NCI-H82 treated with DMSO at 0.1 percent for 48 hours (cell line): ENCODE results near the gene USF2.
A peak's percentile ranks its signal among the peaks of the same experiment; 100 is the strongest.
"Not testable (repeated sequence)": the region's sequence is repeated elsewhere in the genome, so short reads cannot be mapped to it uniquely, and the experiment has no call there.

Source experiments
- DNase-seq: peaks from one replicate; lab custom pipeline; 2025; ENCODE audit not compliant: unreplicated experiment; lab: John Stamatoyannopoulos, UW

USF2 gene, protein sequence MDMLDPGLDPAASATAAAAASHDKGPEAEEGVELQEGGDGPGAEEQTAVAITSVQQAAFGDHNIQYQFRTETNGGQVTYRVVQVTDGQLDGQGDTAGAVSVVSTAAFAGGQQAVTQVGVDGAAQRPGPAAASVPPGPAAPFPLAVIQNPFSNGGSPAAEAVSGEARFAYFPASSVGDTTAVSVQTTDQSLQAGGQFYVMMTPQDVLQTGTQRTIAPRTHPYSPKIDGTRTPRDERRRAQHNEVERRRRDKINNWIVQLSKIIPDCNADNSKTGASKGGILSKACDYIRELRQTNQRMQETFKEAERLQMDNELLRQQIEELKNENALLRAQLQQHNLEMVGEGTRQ

DNA sequence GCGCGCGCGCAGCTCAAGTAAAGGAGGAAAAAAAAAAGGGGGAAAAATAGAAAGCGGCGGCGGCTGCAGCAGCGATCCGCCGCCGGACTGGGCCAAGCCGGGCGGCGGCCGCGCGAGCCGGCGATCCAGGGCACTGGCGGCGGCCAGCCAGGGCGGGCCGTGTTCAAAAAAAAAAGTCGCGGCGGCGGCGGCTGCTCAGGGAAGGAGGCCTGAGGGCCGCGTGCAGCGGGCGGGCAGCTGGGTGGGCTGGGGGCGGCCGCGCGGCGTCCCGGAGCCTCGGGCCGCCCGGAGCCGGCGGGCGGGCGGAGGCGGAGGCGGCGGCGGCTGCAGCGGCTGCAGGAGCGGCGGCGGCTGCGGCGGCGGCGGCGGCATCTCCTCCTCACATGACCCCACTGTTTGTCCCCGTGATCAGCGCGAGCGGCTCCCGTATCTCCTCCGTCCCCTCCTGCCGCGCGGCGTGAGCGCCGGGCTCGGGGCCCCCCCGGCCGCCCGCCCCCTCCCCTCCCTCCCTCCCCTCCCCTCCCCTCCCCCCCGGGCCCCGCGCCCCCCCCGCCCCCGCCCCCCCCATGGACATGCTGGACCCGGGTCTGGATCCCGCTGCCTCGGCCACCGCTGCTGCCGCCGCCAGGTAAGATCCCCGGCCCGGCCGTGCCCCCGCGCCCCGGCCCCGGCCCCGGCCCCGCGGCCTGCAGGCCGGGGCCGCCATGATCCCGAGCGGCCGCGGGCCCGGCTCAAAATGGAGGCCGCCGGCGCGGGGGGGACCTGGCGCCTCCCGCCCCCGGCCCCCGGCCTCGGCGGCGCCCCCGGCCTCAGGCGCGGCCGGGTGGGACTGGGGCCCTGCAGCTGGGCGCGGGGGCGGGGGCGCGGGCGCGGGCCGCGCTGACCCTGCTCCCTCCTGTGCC is at the start of gene USF2:
TSS of gene USF2 (plus strand) at position 427 of the 902 bp plus-strand sequence. CDS start at position 567, 140 bp downstream.
- DNase-seq, result no peak

DNA sequence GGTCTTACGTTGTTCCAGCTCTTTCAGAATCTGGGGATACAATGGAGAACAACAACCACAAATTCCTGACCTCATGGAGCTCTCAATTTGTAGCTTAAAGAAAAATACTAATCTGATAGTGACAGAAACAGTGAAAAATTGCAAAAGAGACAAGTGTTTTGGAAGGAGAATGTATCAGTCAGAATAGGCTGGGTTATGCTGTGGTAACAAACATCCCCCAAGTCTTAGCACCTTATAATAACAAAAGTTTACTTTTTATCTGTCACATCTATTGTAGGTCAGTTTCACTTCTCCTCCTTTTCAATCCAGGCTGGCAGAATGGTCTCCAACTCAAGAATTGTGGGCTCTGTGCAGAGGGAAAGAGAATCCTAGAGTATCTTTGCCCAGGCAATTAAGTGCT is 49.8 kb upstream of the USF2 start:
- no peak for DNase-seq

DNA sequence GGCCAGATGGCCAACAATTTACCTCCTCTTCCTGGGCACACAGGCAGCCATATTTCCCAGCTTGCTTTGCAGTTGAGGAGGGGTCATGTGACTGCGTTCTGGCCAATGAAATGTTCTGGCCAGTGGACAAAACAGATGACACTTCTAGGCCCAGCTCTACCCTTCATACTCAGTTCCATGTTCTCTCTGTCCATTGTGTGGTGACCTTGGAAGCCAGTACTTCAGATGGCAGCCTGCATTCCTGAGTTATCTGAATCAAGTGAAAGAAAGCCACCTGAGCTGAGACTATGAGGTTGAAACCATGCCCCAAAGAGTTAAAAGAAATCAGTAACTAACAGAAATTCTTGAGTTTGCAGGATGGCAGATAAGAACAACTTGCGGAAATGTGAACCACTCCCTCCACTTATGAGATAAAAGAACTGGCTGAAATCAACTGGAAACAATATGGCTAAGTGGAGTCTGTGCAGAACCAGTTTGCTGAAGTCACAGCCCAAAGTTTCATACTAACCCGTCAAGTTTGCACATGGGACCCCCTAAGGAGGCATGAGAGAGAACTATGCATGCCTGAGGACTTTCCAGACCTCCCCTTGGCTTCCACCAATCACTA is 48.3 kb upstream of the USF2 start:
- no peak for DNase-seq

DNA sequence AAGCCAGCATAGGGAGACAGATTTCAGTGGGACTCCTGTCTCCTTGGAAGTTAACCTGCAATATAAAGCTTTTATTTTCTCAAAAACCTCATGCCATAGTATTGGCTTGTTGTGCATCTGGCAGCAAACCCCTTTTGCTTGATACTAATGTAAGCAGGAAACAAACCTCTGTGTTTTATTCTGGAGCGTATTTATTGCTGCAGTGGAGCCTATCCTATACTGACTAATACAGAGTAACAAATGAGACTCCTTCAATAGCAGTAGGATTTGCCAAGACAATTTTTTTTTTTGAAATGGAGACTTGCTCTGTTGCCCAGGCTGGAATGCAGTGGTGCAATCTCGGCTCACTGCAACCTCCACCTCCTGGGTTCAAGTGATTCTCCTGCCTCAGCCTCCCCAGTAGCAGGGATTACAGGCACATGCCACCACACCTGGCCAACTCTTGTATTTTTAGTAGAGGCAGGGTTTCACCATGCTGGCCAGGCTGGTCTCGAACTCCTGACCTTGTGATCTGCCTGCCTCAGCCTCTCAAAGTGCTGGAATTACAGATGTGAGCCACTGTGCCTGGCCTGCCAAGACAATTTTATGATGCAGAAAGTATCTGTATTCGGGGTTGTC is 47.7 kb upstream of the USF2 start:
- not testable (repeated sequence) for DNase-seq

DNA sequence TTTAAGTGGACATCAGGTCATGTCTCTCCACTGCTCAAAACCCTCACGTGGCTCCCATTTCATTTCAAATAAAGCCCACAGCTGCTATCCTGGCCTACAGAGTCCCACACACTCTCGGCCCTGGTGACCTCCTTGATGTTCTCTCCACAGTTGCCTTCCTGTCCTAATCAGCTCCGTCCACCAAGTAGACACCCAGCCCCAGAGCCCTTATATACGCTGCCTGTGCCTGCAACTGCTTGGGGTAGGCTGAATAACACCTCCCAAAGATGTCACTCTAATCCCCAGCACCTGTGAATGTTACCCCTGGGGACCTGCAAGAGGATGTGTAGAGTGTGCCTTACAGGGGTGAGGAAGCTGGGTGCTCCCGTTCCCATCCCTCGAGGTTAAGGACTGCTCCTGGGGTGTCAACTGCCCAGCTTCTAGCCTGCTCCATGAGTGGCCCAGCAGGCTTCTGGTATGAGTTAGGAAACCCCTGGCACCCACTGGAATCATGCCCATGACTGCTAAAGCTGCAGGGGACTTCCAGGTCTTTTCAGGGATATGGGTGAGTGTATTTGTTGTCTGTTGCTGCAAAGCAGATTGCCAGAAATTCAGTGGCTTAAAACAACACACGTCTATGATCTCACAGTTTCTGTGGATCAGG is 46.3 kb upstream of the USF2 start:
- DNase-seq, result no peak

DNA sequence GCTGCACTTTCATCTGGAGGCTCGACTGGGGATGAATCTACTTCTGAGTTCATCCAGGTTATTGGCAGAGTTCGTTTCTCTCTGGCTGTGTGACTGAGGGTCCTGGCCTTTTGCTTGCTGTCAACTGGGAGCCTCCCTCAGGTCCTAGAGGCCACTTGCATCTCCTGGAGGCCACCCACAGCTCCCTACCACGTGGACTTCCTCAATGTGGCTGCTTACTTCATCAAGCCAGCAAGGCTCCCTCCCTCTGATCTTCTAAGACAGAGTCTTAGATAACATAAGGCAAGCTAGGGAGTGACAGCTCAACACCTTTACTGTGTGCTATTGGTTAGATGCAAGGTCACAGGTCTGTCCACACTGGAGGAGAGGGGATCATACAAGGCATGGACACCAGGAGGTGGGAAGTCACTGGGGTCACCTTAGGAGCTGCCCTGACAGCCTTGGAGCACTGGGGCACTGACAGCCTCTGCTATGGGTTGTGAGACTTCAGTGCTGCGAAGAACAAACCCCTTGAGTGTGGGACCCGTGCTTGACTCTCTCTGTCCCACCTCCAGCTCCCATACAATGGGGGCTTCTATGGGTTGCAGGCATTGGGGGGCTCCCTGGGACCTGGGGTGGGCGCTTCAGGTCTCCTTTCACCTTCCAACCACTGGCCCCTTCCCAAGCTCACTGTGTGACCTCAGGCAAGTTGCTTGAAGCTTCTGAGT is 45.5 kb upstream of the USF2 start:
- DNase-seq, result no peak

DNA sequence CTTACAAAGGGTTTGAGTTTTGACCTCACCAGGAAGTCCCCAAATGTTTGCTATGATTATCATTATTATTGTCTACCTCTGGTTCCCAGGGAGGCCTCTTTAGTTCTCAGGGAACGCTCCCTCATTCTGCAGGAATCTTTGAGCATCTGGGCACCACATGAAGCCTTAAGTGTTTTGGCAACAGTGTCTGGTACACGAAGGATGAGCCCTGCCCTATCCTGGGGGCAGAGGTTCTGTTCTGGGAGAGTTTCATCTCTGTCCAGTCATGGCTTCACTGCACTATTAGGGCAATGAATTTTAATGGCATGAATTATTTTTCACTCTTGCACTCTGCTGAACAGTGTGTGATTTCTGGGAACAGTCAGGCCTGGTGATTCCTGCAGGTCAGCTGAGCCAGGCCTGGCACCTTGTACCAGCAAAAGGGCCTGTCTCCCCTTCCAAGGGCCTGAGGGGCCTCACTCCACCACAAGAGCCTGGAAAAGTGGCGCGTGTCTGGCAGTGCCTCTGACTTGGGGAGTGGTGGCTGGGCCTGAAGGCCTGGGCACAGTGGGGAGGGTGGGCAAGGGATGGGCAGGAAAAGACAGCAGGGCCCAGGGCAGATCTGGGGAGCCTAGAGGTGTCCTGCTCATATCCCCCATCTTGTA is 44.8 kb upstream of the USF2 start:
- no peak for DNase-seq

DNA sequence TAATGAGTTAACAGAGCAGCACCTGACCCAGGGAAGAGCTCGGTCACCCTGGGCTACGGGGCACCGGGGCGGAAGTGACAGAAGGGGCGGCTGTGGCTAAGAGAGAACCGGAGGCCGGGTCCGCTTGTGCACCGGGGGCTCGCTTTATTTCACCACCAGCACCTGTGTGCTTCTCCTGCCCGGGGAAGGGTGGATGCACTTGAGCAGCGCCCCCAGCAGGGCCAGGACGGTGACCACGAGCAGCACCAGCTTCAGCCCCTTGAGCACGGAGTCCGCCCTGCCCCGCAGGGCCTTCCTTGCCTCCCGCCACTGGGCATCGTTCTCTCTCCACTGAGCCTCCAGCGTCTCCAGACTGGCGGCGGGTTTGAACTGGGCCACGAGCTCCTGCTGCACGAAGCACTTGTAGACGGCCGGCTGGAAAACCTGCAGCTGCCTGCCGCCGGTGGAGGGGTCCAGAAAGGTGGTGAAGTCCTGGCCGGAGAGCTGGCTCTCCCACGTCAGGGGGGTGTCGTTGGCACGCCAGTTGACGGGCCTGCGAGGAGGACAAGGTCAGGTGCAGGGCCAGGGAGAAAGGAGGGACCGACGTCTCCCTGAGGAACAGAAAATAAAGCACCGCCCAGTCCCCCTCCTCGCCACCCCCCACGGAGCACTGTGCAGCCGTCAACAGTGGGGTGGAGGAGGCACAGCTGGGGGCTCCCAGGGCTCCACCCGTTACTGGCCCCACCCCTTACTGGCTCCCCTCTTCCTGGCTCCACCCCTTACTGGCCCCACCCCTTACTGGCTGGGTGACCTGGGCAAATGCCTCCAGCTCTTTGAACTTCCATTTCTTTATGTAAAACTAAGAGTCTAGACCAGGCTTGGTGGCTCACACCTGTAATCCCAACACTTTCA is 43.8 kb upstream of the USF2 start:
- no peak for DNase-seq

DNA sequence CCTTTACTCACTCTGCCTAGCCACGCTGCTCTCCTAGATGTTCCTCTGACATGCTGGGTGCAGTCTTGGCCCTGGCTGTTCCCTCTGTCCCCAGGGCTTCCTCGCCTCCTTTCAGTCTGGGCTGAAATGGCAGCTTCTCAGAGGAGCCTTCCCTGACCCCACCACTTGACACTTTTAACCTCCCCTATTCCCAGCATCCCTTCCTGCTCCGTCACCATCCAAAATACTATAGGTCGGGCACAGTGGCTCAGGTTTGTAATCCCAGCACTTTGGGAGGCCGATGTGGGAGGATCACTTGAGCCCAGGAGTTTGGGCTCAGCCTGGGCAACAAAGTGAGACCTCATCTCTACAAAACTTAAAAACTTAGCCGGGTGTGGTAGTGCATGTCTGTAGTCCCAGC is 42.8 kb upstream of the USF2 start:
- DNase-seq, result no peak

DNA sequence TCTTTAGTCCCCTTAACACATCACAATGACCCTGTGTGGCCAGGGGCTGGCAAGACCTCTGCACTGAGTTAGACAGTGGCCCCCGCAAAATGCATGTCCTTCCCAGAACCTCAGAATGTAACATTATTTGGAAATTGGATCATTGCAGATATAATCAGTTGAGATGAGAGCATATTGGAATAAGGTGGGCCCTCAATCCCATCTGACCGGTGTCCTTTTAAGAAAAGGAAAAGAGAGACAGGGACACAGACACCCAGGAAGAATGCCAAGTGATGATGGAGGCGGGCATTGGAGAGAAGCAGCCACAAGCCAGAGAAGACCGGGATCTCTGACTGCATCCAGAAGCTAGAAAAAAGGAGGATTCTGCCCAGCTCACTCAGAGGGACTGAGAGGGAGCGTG is 42.0 kb upstream of the USF2 start:
- DNase-seq, result no peak

DNA sequence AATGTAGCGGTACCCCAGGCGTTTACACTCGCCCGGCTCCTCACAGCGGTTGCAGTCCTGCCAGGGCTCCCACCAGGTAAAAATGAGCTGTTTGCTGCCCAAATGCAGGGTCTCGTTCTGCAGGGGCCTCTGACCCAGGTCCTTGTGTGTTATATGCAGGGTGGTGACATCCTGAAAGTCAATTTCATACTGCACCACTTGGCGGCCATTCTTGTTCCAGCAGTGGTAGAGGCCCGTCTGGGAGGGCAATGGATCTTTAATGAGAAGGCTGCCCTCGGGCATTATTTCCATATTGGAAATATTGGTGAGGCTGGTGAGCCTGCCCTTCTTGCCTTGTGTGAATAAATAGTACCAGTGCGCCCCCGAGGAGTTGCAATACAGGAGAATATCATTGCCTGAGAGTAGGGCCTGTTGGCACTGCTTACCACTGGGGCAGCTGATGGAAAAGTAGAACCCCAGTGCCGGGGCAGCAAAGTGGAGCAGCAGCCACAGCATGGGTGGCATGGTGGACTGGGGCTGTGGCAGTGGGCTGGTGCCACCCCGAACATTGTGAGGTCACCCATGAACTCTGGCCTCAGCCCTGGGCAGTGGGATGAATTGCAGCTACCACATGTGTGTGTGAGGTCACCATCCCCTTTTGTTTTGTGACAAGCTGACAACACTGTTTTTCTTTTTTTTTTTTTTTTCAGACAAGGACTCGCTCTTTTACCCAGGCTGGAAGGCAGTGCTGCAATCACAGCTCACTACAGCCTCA is 40.4 kb upstream of the USF2 start, which contains the start of gene FAM187B:
TSS of gene FAM187B (minus strand) at position 563 of the 754 bp plus-strand sequence. CDS start at position 504, 59 bp downstream.
- no peak for DNase-seq

DNA sequence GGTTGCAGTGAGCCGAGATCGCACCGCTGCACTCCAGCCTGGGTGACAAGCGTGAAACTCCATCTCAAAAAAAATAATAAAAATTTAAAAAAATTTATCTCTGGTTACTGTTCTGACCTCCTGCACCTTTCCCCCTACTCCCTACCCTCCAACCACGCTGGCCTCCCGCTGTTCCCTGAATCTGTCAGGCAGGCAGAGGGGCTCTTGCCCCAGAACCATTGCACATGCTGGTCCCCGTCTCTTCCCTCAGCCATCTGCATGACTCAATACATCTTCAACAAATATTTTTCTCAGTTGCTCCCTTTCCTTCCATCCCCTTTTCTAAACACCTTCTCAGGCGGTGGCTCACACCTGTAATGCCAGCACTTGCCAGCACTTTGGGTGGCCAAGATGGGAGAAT is 39.2 kb upstream of the USF2 start:
- no peak for DNase-seq

DNA sequence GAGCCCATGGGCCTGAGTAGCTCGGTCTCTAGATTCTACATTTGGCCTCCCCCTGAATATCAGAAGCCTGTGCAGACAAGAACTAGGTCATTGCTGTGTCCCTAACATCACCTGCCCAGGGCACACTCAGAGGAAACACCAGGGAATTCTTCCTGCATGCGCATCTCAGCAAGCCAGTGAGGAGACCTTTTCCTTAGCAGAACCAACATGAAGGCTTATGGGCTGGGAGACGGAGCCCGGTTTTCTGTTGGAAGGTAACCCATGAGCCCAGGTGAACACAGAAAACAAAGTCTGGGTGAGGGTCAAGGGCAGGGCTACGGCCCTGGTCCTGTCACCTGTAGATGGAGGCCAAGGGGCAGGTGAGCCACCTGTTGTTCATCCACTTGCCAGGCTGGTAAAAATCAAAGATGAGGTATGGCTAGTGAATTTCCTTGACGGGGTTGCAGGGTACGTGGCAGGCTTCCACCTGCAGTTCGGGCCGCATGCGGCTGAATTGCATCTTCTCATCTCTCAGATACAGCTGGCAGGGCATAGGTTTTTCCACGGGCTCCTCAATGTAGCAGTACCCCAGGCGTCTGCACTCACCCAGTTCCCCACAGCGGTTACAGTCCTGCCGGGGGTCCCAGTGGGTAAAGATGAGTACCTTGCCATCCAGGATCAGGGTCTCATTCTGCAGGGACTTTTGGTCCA is 36.7 kb upstream of the USF2 start:
- DNase-seq, result no peak

DNA sequence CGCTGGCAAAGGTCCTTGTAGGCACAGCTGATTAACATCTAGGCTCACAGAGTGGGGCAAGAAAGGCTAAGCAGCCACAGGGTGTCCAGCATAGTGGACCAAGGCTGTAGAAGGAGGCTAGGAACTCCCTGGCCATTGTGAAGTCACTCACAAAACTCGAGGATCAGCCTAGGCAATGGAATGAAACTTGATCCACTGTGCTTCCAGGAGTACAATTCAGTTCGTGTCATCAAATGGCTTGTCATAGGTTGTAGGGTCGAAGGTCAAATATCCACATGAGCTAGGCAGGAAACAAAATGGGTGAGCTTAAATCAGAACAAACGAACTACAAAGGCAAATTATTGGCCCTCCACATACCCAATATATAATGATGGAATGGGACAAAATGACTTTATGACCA is 35.9 kb upstream of the USF2 start:
- no peak for DNase-seq

DNA sequence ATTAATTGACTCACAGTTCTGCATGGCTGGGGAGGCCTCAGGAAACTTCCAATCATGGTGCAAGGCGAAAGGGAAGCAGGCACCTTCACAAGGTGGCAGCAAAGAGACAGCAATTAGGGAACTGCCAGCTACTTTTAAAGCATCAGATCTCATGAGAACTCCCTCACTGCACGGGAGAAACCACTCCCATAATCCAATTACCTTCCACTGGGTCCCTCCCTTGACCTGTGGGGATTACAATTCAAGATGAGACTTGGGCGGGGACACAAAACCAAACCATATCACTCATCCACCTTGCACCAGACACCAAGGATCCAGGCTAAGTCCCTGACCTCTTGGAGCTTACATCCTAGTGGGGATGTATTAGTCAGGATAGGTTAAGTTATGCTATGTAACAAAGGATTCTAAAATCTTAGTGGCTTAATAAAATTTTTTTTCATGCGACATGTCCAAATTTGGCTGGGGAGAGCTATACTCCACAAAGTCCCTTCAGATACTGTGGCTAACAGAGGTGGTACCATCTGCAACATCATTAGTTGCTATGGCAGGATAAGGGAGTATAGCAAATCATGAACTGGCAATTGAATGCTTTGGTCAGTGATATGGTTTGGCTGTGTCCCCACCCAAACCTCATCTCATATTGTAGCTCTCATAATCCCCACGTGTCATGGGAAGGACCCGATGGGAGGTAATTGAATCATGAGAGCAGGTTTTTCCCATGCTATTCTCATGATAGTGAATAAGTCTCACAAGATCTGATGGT is 31.9 kb upstream of the USF2 start:
- DNase-seq, result peak; percentile 22

DNA sequence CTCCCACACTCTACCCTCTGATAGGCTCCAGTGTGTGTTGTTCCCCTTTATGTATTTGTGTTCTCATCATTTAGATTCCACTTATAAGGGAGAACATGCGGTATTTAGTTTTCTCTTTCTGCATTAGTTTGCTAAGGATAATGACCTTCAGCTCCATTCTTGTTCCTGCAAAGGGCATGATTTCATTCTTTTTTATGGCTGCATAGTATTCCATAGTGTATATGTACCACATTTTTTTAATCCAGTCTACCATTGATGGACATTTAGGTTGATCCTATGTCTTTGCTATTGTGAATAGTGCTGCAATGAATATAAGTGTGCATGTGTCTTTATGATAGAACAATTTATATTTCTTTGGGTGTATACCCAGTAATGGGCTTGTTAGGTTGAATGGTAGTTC is 29.2 kb upstream of the USF2 start:
- DNase-seq, result not testable (repeated sequence)

DNA sequence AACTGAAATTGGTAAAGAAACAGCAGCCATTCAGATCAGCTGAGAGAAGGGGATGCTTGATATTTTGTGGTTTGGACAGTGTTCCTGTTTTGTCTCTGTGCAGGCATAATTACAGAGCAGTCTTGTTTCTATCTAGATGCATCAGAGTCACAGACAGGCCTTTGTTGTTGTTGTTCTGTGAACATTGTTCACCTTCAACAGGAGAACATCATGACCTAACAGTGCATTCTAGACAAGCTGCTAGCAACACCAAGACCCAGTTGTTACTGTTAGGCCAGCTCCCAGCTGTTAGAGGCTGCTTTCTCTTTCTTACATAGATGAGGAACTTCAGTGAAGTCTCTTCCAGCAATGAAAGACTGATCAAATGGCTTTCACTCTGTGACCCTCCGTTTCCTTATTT is 28.4 kb upstream of the USF2 start:
- DNase-seq, result no peak
